HG02588 (cell line): Measurements from ENCODE around the gene ANKRD63.

Experiments
- ATAC-seq: cut with Tn5 transposase; IDR thresholded peaks from one replicate; pipeline ENCODE4 v1.9.1; 2021; ENCODE audit warnings: mild to moderate bottlenecking, moderate library complexity; ENCODE audit not compliant: unreplicated experiment

The ANKRD63 gene, protein sequence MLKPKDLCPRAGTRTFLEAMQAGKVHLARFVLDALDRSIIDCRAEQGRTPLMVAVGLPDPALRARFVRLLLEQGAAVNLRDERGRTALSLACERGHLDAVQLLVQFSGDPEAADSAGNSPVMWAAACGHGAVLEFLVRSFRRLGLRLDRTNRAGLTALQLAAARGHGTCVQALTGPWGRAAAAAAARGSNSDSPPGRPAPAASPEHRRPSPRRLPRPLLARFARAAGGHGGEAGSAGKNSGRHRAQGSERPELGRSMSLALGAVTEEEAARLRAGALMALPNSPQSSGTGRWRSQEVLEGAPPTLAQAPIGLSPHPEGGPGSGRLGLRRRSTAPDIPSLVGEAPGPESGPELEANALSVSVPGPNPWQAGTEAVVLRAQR

GRCh38 chr15:40282869-40283614, at the start of gene ANKRD63:
Gene ANKRD63 (minus strand): TSS chr15:40283064. CDS start chr15:40282586, 478 bp downstream.
- ATAC-seq, result no peak

DNA sequence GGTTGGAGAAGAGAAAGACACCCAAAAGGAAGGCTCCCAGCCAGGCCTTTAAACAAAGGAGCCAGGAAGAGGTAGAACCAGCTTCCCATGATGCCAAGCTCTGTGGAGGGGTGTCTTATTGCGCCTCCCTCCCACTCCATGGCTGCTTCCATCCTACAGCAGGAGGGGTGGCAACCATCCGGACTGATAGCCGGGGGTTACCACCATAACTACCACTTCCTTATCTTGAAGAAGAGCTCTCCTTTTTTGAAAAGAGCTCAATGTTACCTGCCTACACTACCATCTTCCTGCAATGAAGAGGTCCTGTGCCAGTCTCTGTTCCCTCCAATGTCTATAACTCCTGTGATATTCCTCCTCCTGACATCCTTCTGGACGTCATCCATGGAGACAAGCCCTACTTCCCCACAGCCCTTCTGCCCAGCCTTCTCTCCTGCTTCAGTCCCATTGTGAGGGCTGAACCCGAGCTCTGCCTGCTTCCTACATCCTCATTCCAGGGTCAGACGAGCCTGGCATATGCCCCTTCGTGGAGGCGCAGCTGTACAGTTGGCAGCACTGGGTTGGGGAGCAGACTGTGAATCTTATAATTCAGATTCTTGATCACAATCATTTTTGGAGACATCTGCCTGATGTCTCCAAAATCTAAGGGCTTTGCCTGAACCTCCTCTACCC, 49.4 kb upstream of the ANKRD63 start:
- ATAC-seq, result no peak

DNA sequence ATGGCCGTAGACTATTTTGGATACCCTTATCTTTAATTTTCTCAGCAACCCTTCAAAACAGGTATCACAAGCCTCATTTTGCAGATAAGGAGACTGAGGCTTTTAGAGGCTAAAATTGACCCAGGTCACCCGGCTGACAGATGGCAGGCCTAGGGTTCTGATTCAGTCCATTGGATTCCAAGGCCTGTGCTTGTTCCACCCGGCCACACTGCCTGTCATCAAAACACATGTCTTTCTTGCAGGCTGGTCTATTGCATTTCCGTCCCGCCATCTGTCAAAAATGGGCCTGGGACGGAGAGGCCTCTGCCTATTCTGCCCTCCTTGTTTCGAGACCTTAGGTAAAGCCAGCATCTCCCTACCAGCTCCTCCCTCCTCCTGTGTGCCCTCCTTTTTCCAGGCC, 48.8 kb upstream of the ANKRD63 start:
- no peak for ATAC-seq

GRCh38 chr15:40331026-40331425, 48.2 kb upstream of the ANKRD63 start:
- ATAC-seq, result no peak

- ATAC-seq, result no peak
Observed at GRCh38 chr15:40330368-40330836, 47.5 kb upstream of the ANKRD63 start.

GRCh38 chr15:40329804-40330203, 46.9 kb upstream of the ANKRD63 start:
- ATAC-seq, result no peak

DNA sequence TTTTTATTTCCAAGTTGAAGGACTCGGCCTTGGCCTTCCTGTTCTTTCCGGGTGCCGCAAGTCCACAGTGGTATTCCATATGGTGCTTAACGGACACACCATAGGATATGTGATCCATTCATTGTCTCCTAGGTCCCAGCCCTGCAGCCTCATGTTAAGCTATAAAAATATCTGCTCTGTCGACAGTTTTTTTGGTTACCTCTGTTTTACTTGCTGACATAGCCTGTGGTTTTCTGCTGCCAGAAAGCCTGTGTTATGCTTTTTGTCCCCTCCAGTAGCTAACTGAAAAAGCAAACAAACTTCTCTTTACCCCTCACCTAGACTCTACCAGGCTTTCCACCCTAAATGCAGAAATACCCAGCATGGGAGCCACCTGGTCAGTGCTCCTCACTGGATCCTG, 45.9 kb upstream of the ANKRD63 start:
- no peak for ATAC-seq

- ATAC-seq, result no peak
Observed at GRCh38 chr15:40328176-40328575, 45.3 kb upstream of the ANKRD63 start.

GRCh38 chr15:40327457-40327856, 44.6 kb upstream of the ANKRD63 start:
- ATAC-seq, result no peak

GRCh38 chr15:40325700-40326099, 42.8 kb upstream of the ANKRD63 start:
- no peak for ATAC-seq

GRCh38 chr15:40325188-40325587, 42.3 kb upstream of the ANKRD63 start:
- no peak for ATAC-seq

- peak; percentile 6 for ATAC-seq
Observed at GRCh38 chr15:40323953-40324937, 41.4 kb upstream of the ANKRD63 start.

GRCh38 chr15:40323239-40323952, 40.5 kb upstream of the ANKRD63 start, which contains the start of gene INAFM2:
Gene INAFM2 (plus strand): TSS chr15:40323692. CDS start chr15:40324056, 364 bp downstream.
- peak; percentile 86 for ATAC-seq

- no peak for ATAC-seq
Observed at GRCh38 chr15:40322531-40323238, 39.8 kb upstream of the ANKRD63 start.

- no peak for ATAC-seq
Observed at GRCh38 chr15:40320931-40321371, 38.1 kb upstream of the ANKRD63 start.

GRCh38 chr15:40320409-40320808, 37.5 kb upstream of the ANKRD63 start:
- no peak for ATAC-seq

GRCh38 chr15:40317580-40317979, 34.7 kb upstream of the ANKRD63 start:
- no peak for ATAC-seq

GRCh38 chr15:40316931-40317330, 34.1 kb upstream of the ANKRD63 start:
- no peak for ATAC-seq

DNA sequence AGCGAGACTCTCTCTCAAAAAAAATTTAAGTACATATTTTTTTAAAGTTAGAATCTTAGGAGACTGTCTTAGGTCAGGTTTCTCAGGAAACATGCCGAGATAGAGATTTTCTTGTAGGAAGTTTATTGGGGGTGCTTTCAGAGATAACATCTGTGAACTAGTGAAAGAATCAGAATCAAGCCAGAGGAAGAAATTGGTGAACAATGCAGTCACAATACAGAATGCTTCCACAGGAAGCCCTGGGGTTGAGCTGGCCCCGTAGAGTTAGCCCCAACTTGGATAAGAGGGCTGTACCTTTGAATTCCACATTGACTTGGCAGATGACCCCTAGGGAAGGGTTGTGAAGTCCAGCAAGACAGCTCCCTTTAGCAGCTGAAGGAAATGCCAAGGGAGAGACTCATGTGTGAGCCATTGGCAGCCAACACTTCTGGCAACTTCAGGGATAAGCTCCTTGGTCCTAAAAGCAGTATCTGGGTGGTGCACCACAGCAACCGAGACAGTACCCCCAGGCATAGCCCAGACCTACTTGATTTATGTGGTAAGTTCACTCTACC, 31.9 kb upstream of the ANKRD63 start:
- ATAC-seq, result no peak
